Neural cell (in vitro differentiated cells): ENCODE results near the gene GOLGA6L10.
"Not testable (repeated sequence)": the region's sequence is repeated elsewhere in the genome, so short reads cannot be mapped to it uniquely, and the experiment has no call there.

Experiments
- CTCF ChIP-seq: fragments of 450-650 bp; IDR thresholded peaks from 2 replicates; pipeline ENCODE4 v1.5.1; 2014; ENCODE audit warnings: antibody characterized with exemption, mild to moderate bottlenecking, moderate library complexity; ENCODE audit not compliant: poor library complexity, severe bottlenecking
- EP300 ChIP-seq: fragments of 450-650 bp; conservative IDR thresholded peaks from 2 replicates; pipeline ENCODE4 v1.6.1; 2014; ENCODE audit warnings: antibody characterized with exemption, mild to moderate bottlenecking, moderate library complexity; ENCODE audit not compliant: poor library complexity, severe bottlenecking
- REST ChIP-seq: IDR thresholded peaks from 2 replicates; pipeline ENCODE4 v1.6.1; 2012; ENCODE audit warnings: borderline replicate concordance

DNA sequence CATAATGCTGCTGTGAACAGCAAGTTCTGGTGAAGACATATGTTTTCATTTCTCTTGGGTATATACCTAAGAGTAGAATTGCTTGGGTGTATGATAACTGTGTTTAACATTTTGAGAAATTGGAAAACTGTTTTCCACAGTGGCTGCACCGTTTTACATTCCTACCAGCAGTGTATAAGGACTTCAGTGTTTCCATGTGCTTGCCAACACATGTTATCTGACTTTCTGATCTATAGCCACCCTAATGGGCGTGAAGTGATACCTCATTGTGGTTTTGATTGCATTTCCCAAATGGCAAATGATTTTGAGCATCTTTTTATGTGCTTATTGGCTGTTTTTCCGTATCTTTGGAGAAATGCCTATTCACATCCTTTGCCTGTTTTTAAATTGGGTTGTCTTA, 18.5 kb upstream of the GOLGA6L10 start:
- not testable (repeated sequence) for TF ChIP-seq CTCF, REST, EP300
